CD4-positive, alpha-beta T cell treated with Interleukin-17A for 1 hour (primary cell): ENCODE results near the gene XKR3.
"Not testable (repeated sequence)": the region's sequence is repeated elsewhere in the genome, so short reads cannot be mapped to it uniquely, and the experiment has no call there.

ENCODE experiments used
- DNase-seq: peaks from one replicate; pipeline ENCODE4 v3.0.0-alpha.2; 2020

The XKR3 gene

DNA sequence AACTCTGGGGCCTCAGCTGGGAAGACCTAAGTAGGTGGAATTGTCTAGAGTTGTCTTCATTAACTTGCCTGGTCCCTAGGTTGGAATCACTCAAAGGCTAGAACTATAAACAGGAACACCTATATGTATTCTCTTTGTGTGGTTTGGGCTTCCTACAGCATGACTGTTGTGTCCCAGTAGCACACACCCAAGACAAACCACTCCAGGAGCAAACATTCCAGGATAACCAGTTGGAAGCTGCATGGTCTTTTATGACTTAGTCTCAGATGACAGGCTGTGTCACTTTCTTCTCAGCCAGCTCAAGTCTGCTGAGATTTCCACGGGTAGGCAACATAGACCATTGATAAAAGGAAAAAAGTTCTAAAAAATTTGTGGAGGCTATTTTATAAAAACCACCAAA, 90.9 kb downstream of the XKR3 start:
- not testable (repeated sequence) for DNase-seq
